NCI-H1417 (cell line): Measurements from ENCODE around the gene CBFA2T3.
"Not testable (repeated sequence)": the region's sequence is repeated elsewhere in the genome, so short reads cannot be mapped to it uniquely, and the experiment has no call there.

Experiments
- DNase-seq, 3 experiments: peaks; one replicate each; lab custom pipeline; 2025; lab: John Stamatoyannopoulos, UW

CBFA2T3 gene

DNA sequence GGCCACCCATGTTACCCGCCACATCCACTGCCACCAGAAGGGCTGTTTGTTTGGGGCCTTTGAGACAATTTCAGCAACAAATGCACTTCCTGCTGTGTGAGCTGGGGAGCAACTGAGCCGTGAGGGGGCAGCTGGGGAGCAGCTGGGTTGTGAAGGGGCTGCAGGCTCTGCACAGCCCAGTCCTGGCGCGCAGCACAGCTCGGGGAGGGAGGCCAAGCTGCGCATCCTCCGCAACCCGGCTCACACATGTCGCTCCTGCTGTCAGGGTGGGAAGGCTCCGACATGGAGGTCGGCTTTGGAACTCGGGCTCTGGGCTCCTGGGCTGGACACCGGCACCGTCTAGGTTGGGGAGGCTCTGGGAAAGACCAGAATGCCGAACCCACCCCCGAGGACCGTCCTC is 53.6 kb downstream of the CBFA2T3 start:
- DNase-seq: no peak

DNA sequence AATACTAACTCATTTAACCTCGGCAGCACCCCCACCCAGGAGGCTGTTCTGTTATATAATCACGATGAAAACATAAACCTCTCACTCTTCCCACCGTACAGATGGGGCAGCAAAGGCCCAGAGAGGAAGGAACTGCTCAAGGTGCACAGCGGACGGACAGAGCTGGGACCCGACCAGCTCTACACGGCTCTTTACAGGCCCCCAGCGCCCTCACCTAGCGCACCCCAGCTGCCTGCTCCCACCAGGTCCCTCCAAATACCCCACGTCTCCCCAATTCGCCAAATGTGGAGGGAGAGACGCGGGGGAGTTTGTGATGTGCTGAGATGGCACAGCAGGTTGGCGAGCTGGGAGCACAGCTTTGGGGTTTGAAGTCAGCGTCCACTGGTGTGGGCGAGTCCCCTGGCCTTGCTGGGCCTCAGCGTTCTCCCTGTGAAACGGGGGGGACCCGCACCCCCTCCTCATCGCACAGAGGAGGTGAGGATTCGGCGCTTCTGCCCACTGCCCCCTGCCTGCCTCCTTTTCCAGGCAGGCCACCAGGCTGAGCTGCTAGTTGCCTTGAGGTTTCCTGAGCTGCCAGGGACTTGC is 54.1 kb downstream of the CBFA2T3 start:
- DNase-seq: no peak

DNA sequence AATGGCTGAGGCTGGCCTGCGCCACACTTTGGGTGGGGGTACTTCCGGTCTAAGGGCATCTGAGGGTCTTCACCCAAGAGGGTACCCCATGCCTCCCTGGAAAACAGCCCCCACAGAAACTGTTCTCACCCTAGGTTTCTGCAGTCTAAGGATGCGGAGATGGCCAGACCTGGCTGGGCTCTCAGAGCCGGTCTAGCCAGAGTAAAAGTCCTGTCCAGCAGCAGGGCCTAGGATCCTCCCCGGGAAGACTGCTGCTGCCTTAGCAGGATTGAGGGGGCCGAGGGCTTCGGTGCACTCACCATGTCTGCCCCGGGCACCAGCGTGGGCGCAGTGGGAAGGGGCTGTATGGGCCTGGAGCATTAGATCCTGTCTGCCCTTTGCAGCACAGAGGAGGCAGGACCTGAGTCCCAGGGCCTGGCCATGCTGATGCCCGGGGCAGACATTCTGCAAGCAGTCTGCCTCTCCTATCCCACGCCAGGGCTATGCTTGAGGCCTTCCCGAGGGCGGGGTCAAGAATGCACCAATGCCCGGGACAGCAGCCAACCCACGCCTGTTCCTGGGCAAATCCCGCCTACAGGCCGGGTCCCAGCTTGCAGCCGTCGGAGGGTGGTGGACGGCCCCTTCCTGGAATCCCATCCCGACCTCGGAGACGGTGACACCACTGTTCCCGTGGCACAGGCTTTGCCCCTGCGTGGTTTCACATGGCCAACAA is 54.7 kb downstream of the CBFA2T3 start:
- DNase-seq: no peak

DNA sequence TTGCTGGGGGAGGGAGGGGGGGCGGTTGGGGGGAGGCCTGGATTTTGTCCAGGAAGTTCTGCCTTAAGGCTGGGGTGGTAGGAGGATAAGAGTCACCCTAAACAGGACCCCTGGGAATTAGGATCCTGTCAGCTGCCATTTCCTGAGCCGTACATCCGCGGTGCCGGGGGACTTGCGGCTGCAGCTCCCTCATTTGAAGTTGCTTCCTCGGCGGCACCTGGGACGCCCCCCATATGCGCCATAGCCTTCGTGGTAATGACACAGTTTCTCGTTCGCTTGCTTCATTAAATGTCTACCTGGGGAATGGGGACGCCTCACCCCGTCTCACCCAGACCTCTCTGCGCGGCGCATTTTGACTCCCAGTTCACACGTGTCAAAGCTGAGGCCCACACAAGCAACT is 55.4 kb downstream of the CBFA2T3 start:
- peak in 1 of 3 experiments; percentile 15 for DNase-seq

DNA sequence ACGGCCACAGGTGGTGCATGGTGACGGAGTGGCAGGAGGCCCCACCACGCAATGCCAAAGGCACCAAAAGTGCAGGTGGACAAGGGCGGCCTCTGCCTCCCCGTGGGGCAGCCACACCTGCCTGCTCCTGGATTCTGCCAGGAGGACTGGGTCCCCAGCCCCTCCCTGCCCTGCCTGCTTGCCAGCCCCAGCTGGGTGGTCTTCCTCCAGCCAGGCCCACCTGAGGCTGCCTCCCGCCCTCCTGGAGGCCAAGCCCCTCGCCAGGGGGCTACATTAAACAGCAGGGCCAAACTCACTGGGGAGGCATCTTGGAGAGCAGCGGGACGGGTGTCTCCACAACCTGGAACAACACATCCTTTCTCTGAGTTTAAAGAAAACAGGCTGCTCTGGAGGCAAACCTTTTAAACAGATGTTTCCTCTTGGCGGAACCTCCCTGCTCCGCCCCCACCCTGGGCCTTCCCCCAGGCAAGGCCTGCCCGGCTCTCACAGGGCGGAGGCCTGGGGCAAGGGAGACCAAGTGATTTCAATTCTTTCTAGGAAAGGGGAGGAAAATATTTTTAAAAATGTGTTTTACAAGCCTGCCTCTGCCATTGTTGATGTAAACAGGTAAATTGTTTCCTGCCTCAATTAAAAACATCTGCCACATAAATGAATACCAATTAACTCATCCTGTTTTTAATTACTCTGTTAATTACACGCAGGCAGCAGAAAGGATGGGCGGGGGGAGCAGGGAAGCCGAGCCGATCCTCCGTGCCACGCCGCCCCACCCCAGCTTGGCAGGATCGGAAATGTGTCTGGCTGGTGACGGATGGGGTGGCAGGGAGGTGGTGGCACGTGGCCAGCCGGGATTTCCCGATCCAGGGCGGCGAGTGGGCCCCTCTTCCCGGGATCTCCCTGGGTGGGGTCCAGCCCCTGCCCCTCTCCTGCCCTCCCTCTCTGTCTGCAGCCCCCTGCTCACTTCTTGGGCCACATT is 56.1 kb downstream of the CBFA2T3 start:
- DNase-seq: peak in 2 of 3 experiments; percentile 55 to 78

DNA sequence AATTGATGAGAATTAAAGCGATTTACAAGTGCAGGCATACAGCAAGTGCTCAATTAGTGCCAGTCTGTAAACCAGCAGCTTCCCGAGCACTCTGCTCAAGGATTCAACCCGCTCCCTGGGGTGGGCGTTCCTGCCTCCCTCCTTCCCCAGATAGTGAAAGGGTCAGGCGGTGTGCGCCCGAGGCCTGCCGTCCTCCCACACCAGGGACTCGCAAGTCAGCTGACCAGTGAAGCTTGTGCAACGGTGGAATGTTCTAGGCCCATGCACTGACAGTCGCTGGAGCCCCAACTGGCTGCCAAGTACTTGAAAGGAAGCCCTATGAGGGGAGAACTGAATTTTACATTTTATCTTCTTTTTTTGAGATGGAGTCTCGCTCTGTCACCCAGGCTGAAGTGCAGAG is 57.1 kb downstream of the CBFA2T3 start:
- DNase-seq: no peak

DNA sequence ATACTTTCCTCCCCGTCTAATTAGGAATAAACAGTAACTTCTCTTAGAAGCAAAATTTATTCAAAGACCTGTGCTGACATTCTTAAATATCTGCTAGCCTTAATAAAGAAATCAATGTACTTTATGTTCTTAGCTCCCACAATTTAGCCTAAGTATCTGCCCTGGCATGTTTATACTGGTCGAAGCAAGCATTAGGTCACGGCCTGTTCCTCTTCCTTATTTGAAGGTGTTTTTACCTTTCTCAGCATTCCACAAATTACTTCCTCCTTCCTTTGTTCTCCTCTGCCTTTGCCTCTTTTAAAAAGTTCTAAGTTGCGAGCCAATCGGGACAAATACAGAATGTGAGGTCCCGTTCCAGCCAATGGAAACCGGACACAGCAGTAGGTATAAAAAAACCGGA is 58.1 kb downstream of the CBFA2T3 start:
- not testable (repeated sequence) for DNase-seq

DNA sequence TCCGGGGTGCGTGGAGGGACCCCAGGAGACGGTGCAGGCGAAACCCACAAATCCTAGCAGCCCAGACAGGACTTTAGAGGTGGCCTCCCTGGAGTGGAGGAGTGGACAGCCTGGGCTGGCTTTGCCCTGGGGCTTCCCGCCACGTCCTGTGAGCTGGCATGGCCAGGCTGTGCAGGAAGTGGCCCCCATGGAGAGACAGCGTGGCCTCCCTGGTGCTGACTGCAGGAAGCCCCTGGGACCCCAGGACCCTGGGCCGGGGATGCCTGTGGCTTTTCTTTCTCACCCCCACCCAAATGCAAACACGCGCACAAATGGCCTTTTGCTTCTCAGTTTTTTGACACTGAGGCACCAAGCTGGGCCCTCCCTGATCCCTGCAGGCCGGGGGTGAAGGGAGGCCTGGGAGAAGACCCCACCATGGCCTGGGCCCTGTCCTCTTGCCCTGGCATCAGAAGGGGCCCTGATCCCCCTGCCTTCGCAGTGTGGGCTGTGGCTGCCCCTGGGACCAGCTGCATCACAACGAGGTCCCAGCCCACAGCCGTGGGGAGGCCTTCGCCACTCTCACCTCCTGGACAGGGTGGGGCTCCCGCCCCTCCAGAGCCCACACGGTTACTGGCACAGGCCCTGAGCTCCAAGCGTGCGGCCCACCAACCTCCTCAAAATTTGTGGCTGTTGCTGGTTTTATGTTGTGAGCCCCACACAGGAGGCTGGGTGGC is 58.9 kb downstream of the CBFA2T3 start:
- DNase-seq: no peak

DNA sequence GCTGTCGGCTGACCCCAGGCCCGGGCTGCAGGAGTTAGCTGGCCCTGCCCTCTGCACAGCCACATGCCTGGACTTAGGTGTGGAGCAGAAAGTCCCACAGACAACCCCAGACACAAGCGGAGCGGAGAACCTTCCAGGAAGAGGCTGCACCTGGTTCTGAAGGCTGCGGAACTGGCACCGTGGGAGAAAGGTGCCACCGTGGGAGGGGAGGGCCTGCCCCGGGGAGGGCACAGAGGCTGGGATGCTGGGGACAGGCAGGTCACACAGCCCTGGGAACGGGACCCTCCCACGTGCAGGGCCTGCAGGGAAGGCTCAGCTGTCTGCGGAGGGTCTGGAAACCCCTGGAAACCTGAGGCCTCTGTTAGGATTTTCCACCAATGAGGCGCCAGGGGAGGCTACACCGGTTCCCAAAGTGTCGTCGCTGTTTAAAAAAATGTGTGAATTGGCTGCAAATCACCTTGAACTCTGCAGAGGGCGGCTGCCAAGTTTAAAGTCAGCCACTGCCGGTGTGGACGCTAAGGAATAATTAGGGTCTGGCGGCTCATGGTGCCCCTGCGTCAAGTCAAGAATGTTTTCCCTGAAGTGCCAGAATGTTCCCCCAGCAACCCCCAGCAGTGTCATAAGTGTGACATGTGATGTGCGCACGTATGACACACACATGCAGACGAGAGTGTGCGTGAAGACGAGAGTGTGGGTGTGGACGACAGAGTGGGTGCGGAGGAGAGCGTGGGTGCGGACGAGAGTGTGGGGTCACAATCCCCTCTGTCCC is 59.7 kb downstream of the CBFA2T3 start:
- DNase-seq: no peak

DNA sequence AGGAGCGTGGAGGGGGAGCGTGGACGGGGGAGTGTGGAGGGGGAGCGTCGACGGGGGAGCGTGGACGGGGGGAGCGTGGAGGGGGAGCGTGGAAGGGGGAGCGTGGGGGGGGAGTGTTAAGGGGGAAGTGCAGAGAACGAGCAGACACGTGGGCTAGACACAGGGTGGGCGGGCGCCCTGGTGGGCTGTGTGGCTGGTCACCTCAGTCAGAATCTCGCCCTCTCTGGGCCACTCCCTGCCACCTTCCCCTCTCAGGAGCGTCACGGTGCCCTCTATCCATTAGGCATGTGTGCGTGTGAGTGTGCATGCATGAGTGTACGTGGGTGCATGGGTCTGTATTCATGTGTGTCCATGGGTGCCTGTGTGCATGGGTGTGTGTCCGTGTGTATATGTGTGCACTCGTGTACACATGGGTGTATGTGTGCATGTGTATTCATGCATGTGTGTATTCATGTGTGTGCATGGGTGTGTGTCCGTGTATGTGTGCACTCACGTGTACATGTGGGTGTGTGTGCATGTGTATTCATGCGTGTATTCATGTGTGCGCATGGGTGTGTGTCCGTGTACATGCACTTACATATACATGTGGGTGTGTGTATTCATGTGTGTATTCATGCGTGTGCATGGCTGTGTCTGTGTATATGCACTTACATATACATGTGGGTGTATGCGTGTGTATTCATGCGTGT is 61.2 kb downstream of the CBFA2T3 start:
- DNase-seq: no peak

DNA sequence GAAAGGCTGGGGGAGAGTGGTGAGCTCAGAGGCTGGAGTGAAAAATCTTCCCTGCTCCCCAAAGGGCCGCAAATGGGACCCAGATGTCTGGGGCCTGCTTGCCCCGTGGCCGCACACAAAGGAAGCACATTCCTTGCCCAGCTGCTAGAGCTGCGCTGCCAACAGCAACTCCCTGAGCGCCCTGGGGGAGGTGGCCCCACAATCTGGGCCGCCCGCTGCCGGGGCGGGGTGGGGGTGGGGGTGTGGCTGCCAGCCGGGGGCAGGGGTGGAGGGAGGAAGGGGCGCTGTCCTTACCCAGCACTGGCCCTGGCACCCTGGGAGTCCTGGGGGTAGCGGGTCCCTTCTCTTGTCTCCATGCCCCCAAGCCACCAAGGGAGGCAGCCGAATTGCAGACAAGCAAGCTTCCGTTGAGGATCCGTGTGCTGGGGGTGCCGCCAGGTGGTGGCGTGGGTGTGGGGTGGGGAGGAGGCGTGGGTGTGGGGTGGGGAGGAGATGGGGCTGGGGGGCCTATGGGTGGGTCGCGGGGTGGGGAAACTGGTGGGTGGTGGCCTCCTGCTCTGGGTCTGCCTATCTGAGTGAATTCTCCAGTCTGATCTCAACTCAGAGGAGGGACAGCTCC is 62.1 kb downstream of the CBFA2T3 start:
- DNase-seq: no peak

DNA sequence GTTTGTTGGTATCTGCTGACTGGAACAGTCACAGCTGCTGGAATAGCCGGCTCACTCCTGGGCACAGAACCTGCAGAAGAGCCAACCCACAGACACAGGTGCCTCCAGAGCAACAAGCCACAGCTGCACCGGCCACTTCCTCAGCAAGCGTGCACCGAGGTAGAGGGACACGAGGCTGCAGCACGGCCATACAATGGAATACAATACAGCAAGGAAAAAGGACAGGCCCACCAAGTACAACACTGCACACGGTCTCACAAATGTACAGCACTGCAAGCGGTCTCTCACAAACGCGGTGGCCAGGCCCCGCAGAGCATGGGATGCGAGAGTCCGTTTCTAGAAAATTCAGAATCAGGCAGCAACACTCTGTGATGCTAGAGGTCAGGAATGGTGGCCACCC is 63.1 kb downstream of the CBFA2T3 start:
- no peak for DNase-seq

DNA sequence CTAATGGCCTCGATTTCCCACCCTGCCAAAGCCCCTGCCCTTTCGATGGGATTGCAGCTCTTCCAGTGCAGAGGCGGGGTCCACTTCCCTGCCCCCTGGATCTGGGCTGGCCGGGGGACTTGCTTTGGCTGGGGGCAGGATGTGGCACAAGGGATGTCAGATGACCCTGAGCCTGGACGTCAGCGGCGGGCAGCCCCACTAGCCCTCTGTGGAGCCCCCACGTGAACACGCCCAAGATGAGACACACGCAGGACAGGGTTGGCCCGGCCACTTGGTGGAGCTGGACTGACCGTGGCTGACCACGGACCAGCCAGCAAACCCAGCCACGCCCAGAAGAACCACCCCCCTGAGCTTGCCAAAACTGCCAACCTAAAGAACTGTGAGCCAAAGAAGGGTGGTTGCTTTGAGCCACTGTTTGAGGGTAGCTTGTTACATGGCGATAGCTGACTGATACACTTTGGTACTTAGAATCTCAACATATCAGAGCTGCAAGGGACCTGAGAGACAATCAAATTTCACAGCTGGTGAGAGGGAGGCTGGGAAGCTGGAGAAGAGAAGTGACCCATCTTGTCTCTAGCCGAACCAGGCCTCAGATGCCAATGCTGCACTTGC is 63.9 kb downstream of the CBFA2T3 start:
- no peak for DNase-seq

DNA sequence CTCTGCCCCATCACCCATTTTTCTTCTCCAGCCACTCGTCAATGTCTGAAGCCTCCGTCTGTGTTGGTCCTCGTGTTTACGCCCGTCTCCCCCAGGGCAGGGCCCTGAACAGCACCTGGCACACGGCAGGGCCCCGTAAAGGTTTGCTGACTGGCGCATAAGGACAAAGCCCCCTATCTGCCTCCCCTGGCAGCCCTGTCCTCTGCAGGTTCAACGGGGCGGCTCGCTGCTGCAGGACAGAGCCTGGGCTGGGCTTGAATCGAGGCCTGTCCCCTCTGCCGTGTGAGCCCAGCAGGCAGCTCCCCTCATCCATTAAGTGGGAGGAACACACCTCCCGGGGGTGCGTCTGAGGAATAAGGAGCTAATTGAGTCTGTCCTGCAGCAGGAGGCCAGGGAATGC is 64.5 kb downstream of the CBFA2T3 start:
- DNase-seq: no peak

DNA sequence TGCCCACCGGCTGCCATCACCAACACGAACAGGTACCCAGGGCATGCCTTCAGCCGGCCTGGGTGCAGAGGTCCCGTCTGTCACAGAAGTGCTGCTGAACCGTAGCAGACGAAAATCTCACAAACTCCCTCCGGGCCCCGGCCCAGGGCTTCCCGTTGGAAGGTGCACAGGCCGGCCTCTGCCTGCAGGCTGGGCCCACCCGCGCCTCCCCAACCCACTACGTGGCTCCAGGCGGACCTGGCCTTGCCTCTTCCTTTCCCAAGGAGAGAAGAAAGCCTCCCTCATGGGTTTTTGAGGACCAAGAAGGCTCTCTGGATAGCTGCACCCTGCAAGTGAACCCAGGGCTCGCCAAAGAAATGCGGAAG is 65.1 kb downstream of the CBFA2T3 start:
- no peak for DNase-seq

DNA sequence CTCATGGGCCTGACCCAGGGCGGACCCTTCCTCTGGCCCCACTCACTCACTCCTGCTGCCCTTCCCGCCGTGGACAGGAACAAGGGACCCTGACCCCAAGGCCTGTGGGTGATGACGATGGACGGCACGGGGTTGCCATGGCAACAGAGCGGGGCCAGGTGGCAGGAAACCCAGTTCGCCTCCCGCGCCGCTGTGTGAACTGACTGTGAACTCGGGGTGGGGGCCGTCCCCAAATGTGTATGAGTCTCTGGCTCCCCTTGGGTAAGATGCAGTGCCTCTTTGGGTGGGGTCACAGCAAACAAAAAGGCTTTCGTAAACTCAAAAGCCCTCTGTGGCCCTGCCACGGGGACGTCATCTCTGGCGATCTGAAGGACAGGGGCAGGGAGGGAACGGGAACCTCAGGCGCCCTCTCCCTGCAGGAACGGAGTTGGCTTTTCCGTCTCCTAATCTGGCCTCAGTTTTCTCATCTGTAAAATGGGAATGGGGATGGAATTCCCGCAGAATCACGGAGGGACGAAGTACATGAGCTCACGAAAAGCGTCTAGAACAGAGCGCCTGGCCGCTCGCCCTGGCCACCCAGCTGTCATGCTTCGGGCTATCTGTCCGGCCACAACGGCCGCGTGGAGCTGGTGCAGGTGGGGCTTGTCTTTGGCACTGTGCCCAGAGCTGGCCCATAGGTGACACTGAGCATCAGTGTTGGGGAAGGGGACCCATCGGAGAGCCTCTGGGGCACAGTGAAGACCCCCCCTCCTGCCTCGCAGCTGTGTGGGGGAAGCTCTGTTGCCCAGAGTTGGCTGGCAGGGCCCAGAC is 65.7 kb downstream of the CBFA2T3 start:
- DNase-seq: peak in 2 of 3 experiments; percentile 48 to 55

DNA sequence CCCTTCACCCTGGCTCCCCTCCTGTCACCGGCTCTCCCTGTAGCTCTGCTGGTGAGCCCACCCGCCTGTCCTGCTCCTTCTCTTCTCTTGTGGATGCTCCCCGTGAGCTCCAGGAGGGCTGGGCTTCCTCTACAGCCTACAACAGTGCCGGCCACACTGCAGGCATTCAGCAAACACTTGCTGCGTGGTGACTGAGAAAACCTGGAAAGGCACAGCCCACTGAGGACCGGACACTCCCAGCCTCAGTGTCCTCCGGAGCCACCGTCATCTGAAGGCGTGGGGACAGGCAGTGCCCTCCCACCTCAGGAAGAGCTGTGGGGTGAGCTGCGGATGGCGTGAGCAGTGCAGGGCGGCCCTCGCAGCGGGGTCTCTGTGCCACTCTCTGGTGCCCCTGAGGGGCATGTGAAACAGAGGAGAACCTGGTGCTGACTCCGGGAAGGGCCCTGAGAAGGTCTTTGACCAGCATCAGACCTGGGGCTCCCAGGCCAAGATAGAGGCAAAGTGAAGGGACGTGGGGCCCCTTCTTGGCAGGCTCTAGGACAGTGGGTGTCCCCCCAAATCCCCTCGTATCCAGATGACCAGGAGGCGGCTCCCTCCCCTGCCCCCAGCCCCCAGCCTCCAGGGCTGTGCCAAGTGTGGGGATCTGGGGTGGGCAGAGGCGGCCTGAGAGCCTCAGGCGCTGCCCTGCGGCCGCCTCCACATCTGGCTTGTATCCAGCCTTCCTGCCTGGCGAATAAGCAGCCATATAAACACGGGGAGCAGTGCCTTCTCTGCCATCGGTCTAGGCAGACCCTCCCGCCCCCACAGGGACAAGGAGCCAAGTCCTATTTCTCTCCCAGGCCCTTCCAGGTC is 66.5 kb downstream of the CBFA2T3 start:
- DNase-seq: peak in 1 of 3 experiments; percentile 48
